ENCODE results near the gene TBRG4.

Gene TBRG4

GRCh38 chr7:45084901-45085618 lies 26.4 kb downstream of the TBRG4 start:
- no peak overlapping the region for H3K4me3 ChIP-seq (ENCODE audit: insufficient read depth, low read depth, low read length, poor library complexity, severe bottlenecking)
- H3K36me3 ChIP-seq (ENCODE audit: control insufficient read depth, insufficient read depth, low read length) = no peaks in the 10 kb centered on the region
- no peak for DNase-seq
- H3K27me3 ChIP-seq (replicated peaks; ENCODE audit: control insufficient read depth, insufficient read depth, low read length, poor library complexity, severe bottlenecking) = peaks cover 10% of the 10 kb centered on the region
- H3K27ac ChIP-seq (ENCODE audit: insufficient read depth, low read length, poor library complexity, severe bottlenecking) = no peak overlapping the region
- H3K4me1 ChIP-seq (ENCODE audit: control insufficient read depth, insufficient read depth, low read length, poor library complexity, severe bottlenecking) = peaks cover 6% of the 10 kb centered on the region
- no peaks in the 10 kb centered on the region for H3K9me3 ChIP-seq (ENCODE audit: control insufficient read depth, low read length)

GRCh38 chr7:45084336-45084735 lies 27.2 kb downstream of the TBRG4 start:
- Histone ChIP-seq H3K36me3 (ENCODE audit: control insufficient read depth, insufficient read depth, low read length) (no peaks in the 10 kb centered on the region), H3K27ac (ENCODE audit: insufficient read depth, low read length, poor library complexity, severe bottlenecking) (no peak overlapping the region), H3K27me3 (replicated peaks; ENCODE audit: control insufficient read depth, insufficient read depth, low read length, poor library complexity, severe bottlenecking) (peaks cover 7% of the 10 kb centered on the region), H3K4me1 (ENCODE audit: control insufficient read depth, insufficient read depth, low read length, poor library complexity, severe bottlenecking) (peaks cover 4% of the 10 kb centered on the region), H3K9me3 (ENCODE audit: control insufficient read depth, low read length) (no peaks in the 10 kb centered on the region), H3K4me3 (ENCODE audit: insufficient read depth, low read depth, low read length, poor library complexity, severe bottlenecking) (no peak overlapping the region)
- no peak for DNase-seq

GRCh38 chr7:45082831-45083331 lies 28.6 kb downstream of the TBRG4 start:
- no peaks in the 10 kb centered on the region for H3K27me3 ChIP-seq (replicated peaks; ENCODE audit: control insufficient read depth, insufficient read depth, low read length, poor library complexity, severe bottlenecking)
- no peak overlapping the region for H3K4me3 ChIP-seq (ENCODE audit: insufficient read depth, low read depth, low read length, poor library complexity, severe bottlenecking)
- no peaks in the 10 kb centered on the region for H3K4me1 ChIP-seq (ENCODE audit: control insufficient read depth, insufficient read depth, low read length, poor library complexity, severe bottlenecking)
- H3K36me3 ChIP-seq (ENCODE audit: control insufficient read depth, insufficient read depth, low read length) = no peaks in the 10 kb centered on the region
- no peak for DNase-seq
- H3K9me3 ChIP-seq (ENCODE audit: control insufficient read depth, low read length) = no peaks in the 10 kb centered on the region
- H3K27ac ChIP-seq (ENCODE audit: insufficient read depth, low read length, poor library complexity, severe bottlenecking) = no peak overlapping the region

GRCh38 chr7:45082031-45082830 lies 29.3 kb downstream of the TBRG4 start:
- Histone ChIP-seq H3K27me3 (replicated peaks; ENCODE audit: control insufficient read depth, insufficient read depth, low read length, poor library complexity, severe bottlenecking) (no peaks in the 10 kb centered on the region), H3K4me1 (ENCODE audit: control insufficient read depth, insufficient read depth, low read length, poor library complexity, severe bottlenecking) (no peaks in the 10 kb centered on the region), H3K27ac (ENCODE audit: insufficient read depth, low read length, poor library complexity, severe bottlenecking) (no peak overlapping the region), H3K4me3 (ENCODE audit: insufficient read depth, low read depth, low read length, poor library complexity, severe bottlenecking) (no peak overlapping the region), H3K36me3 (ENCODE audit: control insufficient read depth, insufficient read depth, low read length) (no peaks in the 10 kb centered on the region), H3K9me3 (ENCODE audit: control insufficient read depth, low read length) (no peaks in the 10 kb centered on the region)
- DNase-seq = no peak

GRCh38 chr7:45081670-45081974 lies 29.9 kb downstream of the TBRG4 start:
- DNase-seq = no peak
- Histone ChIP-seq H3K9me3 (ENCODE audit: control insufficient read depth, low read length) (no peaks in the 10 kb centered on the region), H3K36me3 (ENCODE audit: control insufficient read depth, insufficient read depth, low read length) (peaks cover 5% of the 10 kb centered on the region), H3K27ac (ENCODE audit: insufficient read depth, low read length, poor library complexity, severe bottlenecking) (no peak overlapping the region), H3K27me3 (replicated peaks; ENCODE audit: control insufficient read depth, insufficient read depth, low read length, poor library complexity, severe bottlenecking) (no peaks in the 10 kb centered on the region), H3K4me1 (ENCODE audit: control insufficient read depth, insufficient read depth, low read length, poor library complexity, severe bottlenecking) (no peaks in the 10 kb centered on the region), H3K4me3 (ENCODE audit: insufficient read depth, low read depth, low read length, poor library complexity, severe bottlenecking) (no peak overlapping the region)

GRCh38 chr7:45080958-45081669 lies 30.4 kb downstream of the TBRG4 start:
- H3K4me3 ChIP-seq (ENCODE audit: insufficient read depth, low read depth, low read length, poor library complexity, severe bottlenecking) = no peak overlapping the region

GRCh38 chr7:45080265-45080957 lies 31.1 kb downstream of the TBRG4 start:
- no peak for DNase-seq
- Histone ChIP-seq H3K9me3 (ENCODE audit: control insufficient read depth, low read length) (no peaks in the 10 kb centered on the region), H3K4me1 (ENCODE audit: control insufficient read depth, insufficient read depth, low read length, poor library complexity, severe bottlenecking) (no peaks in the 10 kb centered on the region), H3K27me3 (replicated peaks; ENCODE audit: control insufficient read depth, insufficient read depth, low read length, poor library complexity, severe bottlenecking) (no peaks in the 10 kb centered on the region), H3K36me3 (ENCODE audit: control insufficient read depth, insufficient read depth, low read length) (peaks cover 15% of the 10 kb centered on the region), H3K4me3 (ENCODE audit: insufficient read depth, low read depth, low read length, poor library complexity, severe bottlenecking) (no peak overlapping the region), H3K27ac (ENCODE audit: insufficient read depth, low read length, poor library complexity, severe bottlenecking) (no peak overlapping the region)

More at GRCh38 chr7:45080958-45081669, 30.4 kb downstream of the TBRG4 start:
- H3K27ac ChIP-seq (ENCODE audit: insufficient read depth, low read length, poor library complexity, severe bottlenecking) = no peak overlapping the region
- no peaks in the 10 kb centered on the region for H3K4me1 ChIP-seq (ENCODE audit: control insufficient read depth, insufficient read depth, low read length, poor library complexity, severe bottlenecking)
- H3K9me3 ChIP-seq (ENCODE audit: control insufficient read depth, low read length) = no peaks in the 10 kb centered on the region
- peaks cover 8% of the 10 kb centered on the region for H3K36me3 ChIP-seq (ENCODE audit: control insufficient read depth, insufficient read depth, low read length)
- DNase-seq = no peak
- no peaks in the 10 kb centered on the region for H3K27me3 ChIP-seq (replicated peaks; ENCODE audit: control insufficient read depth, insufficient read depth, low read length, poor library complexity, severe bottlenecking)

GRCh38 chr7:45078125-45078681 lies 33.3 kb downstream of the TBRG4 start:
- H3K4me1 ChIP-seq (ENCODE audit: control insufficient read depth, insufficient read depth, low read length, poor library complexity, severe bottlenecking) = no peaks in the 10 kb centered on the region
- DNase-seq = no peak
- H3K27ac ChIP-seq (ENCODE audit: insufficient read depth, low read length, poor library complexity, severe bottlenecking) = no peak overlapping the region
- H3K36me3 ChIP-seq (ENCODE audit: control insufficient read depth, insufficient read depth, low read length) = peaks cover 37% of the 10 kb centered on the region
- no peaks in the 10 kb centered on the region for H3K27me3 ChIP-seq (replicated peaks; ENCODE audit: control insufficient read depth, insufficient read depth, low read length, poor library complexity, severe bottlenecking)
- no peaks in the 10 kb centered on the region for H3K9me3 ChIP-seq (ENCODE audit: control insufficient read depth, low read length)
- no peak overlapping the region for H3K4me3 ChIP-seq (ENCODE audit: insufficient read depth, low read depth, low read length, poor library complexity, severe bottlenecking)

GRCh38 chr7:45077579-45077978 lies 33.9 kb downstream of the TBRG4 start:
- Histone ChIP-seq H3K27ac (ENCODE audit: insufficient read depth, low read length, poor library complexity, severe bottlenecking) (no peak overlapping the region), H3K4me3 (ENCODE audit: insufficient read depth, low read depth, low read length, poor library complexity, severe bottlenecking) (no peak overlapping the region), H3K9me3 (ENCODE audit: control insufficient read depth, low read length) (no peaks in the 10 kb centered on the region), H3K4me1 (ENCODE audit: control insufficient read depth, insufficient read depth, low read length, poor library complexity, severe bottlenecking) (no peaks in the 10 kb centered on the region), H3K36me3 (ENCODE audit: control insufficient read depth, insufficient read depth, low read length) (peaks cover 43% of the 10 kb centered on the region), H3K27me3 (replicated peaks; ENCODE audit: control insufficient read depth, insufficient read depth, low read length, poor library complexity, severe bottlenecking) (no peaks in the 10 kb centered on the region)
- no peak for DNase-seq

All from effector memory CD4-positive, alpha-beta T cell (primary cell).